Activated CD4-positive, alpha-beta T cell treated with anti-CD3 and anti-CD28 coated beads, Interleukin-2, Interleukin-4, amounts not matched to agents 100 ng/mL and 50 ng/mL, durations not matched to agents 16 hours and 8 hours (primary cell): ENCODE measurements around the gene FAM170B.

Source experiments
- DNase-seq: peaks from one replicate; pipeline ENCODE4 v3.0.0-alpha.2; 2020; ENCODE audit warnings: low spot score

FAM170B gene

DNA sequence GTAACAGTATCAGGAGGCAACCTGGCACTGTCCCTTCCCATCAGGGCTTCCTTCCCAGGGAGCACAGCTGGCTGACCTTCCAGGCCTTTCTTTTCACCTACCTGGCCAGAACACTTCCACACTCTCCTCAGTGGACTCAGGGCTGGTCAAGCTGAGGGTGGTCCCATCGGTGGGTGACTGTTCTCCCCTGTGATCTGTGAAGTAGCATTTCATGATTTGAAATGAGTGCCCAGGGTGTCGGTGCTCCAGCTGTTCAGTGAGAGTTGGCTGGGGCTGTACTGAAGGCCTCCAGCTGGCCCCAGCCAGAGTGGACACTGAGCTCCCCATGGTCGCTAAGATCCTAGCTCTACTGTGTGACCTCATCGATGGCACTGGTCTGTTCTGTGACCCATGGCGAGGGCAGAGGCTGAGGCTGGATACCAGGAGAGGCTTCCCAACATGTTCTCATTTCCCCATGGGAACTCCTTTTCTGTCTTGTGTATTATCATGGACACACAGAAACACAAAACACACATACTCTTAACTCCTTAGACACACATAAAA is at the start of gene FAM170B:
FAM170B (minus strand) TSS at position 316 of the 543 bp plus-strand sequence; CDS start at position 213, 103 bp downstream.
- DNase-seq, result no peak

DNA sequence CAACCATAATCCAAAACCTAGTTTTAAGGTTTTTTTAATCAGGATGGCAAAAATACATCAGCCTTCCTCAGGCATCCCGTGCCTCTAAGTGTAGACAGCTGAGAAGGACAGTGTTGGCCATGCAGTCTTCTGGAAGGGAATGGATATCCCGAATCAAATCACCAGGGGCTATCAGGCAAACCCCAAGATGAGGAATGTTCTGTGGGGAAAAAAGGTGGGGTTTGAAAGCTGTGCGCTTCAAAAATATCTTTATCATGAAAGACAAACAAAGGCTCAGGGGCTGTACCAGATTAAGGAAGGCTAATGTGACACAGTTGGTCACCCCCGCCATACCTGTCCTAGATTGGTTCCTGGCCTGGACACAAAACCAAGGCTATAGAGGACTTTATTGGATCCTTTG is 49.0 kb upstream of the FAM170B start:
- DNase-seq, result no peak

DNA sequence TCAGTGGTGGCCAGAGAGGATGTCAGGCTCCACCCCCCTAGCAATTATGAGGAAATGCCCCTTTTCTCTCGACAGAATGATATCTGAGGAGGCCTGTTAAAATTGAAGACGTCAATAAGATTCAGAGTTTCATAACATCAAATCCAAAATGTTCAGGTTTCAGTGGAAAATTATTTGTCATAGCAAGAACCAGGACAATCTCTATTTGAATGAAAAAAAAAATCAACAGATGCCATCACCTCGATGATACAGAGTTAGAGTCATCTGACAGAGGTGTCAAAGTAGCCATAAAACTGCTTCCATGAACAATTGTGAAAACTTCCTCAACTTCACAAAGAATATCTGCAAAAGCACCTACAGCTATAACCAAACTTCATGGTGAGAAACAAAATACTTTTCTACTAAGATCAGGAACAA is 46.6 kb upstream of the FAM170B start:
- peak; percentile 69 for DNase-seq

- no peak for DNase-seq
Observed at GRCh38 chr10:49179699-49180443, 46.0 kb upstream of the FAM170B start.

DNA sequence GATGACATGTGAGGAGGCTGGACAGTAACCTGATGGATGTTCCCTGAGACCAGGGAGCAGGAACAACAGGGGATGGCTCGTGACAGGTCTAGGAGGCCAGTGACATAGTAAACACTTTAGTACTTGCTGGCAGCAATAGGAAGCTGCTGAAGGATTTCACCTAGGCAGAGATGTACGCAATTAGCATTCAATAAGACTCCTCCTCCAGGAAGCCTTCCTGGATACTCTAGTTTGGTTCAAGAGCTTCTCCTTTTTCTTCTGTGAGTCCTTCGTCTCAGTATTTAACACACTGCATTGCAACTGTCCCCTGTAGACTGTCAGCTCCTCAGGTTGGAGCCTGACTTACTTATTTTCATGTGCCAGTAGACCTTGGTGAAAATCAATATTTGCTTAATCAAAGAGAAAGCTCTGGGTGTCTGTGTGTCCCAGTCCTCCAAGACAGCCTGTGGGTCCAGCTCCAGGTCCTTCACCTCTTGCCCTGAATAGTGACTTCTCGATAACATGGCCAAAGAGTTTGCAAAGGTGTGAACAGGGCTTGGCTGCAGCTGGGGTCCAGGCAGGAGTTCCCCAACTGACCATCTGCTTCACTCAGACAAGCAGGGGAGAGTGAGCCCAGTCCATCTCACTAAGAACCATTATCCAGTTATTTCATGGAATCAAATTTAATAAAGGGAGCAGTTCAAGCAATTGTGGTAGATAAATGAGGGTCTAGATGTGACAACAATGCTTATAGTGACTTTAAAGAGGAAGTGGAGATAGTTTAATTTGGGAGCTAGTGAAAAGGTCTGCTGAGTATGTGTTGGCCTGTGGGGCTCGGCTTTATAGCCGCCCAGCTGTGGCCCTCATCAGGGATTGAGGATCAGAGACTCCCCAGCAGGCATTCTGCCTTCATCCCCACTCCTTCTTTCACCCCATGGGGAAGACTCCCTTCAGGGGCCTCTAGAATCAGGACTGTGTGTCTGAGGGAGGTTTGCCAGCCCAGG is 45.0 kb upstream of the FAM170B start:
- no peak for DNase-seq

GRCh38 chr10:49177391-49178355 is 43.9 kb upstream of the FAM170B start:
- DNase-seq, result peak; percentile 95

GRCh38 chr10:49176310-49177268 is 42.8 kb upstream of the FAM170B start:
- DNase-seq, result no peak

DNA sequence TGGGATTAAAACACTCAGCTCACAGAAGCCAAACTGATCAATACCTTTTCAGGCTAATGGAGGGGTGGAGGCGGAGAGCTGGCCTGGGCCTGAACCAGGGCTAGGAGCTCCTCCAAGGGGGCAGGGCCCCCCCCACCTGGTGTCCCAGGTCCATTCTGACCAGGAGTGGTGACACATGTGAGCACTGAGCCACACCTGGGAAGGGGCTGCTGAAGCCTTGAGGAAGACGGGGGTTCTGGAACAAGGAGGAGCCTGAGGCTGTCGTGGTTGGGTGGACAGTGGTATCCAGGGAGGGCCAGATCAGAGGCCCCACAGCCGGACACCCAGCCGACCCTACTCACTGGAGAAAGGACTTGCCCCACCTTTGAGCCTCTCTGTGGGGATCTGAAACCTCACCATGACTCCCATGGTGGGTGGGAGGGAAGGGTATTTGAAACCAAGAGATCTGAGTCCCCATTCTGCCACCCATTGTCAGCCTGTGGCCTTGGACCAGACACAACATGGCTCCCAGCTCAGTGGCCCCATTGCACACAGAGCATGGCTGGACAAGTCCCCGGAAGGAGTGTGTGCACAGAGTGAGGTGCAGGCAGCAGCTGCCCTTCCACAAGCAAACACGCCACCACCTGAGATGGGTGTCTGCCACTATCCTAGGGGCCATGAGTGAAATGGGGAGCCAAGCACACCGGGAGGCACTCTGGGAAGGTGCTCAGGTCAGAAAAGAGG is 41.9 kb upstream of the FAM170B start:
- no peak for DNase-seq

GRCh38 chr10:49174926-49175500 is 41.2 kb upstream of the FAM170B start:
- no peak for DNase-seq

- DNase-seq, result no peak
Observed at GRCh38 chr10:49174261-49174925, 40.6 kb upstream of the FAM170B start.

DNA sequence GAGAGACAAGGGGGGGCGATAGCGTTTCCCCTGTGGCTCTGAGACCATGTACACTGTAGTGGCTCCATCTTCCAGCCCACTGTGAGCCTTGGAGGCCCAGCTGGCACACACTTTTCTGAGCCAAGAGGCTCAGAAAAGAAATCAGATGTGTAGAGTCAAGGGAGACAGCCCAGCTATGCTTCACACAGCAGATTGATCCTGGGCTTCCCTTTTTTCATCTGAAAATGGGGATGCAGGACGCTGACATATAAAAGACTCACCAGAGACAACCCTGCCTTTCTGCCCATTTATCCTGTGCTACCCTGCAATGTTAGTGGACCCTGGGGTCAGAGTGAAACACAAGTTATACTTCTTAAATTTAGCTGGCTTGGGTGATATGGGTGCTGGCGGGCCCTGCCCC is 40.0 kb upstream of the FAM170B start:
- DNase-seq, result no peak

DNA sequence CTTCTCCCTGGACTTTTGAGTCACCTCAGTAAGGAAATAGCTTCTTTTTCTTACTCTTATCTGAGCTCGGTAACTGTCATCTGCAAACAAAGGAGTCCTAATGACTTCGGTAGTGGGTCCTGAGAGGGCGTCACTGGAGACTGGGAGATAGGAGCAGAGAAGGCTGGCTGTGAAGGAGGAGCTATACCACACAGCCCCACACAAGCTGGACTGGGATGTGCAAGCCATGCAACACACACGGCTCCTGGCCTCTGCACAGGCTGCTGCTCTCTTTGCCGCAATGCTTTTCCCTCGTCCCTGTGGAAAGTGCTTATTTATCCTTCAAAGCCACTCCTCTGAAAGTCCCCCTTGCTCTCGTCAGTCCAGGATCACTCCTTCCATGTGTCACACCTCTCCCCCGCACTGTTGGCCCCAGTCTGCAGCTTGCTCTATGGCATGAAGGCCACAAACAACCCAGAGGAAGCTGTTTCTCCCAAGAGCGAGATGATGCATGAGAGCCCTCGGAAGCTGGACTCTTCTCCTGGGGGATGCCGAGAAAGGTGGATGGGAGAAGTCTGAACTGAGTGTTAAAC is 39.5 kb upstream of the FAM170B start:
- DNase-seq, result no peak

DNA sequence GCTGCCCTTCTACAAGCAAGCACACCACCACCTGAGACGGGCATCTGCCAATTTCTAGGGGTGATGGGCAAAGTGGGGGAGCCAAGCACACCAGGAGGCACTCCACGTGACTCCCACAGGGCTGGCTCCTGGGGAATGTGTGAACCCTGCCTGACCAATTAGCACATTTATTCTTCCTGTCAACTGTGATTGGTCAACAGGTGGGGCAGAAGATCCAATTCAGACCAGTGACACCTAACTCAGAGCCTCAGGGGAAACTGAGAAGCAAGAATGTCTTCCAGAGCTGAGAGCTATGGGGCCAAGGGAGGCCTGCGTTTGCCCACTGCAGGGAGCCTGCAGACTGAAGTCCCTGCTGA is 38.9 kb upstream of the FAM170B start:
- DNase-seq, result no peak

- no peak for DNase-seq
Observed at GRCh38 chr10:49172061-49172776, 38.4 kb upstream of the FAM170B start.

GRCh38 chr10:49171326-49172060 is 37.7 kb upstream of the FAM170B start:
- no peak for DNase-seq

GRCh38 chr10:49170632-49171325 is 37.0 kb upstream of the FAM170B start:
- DNase-seq, result no peak
